Activated B cell treated with CpG ODN at 0.5 μM for 24 hours (primary cell): ENCODE measurements around the gene HIVEP3. TPM values are rescaled to one million over a fixed set of nuclear protein-coding genes. Genes with fewer than 3 reads are reported as not detected.

Experiments
- ATAC-seq: fragments of 200-7000 bp; cut with Tn5 transposase; one replicate; pipeline ENCODE4 v1.10.0; 2021; ENCODE audit warnings: low read depth, mild to moderate bottlenecking, moderate library complexity
- CTCF ChIA-PET: fragments of 350-600 bp; sonication (Branson Sonifier 250); formaldehyde crosslinking; loops from one replicate; lab custom pipeline; 2021; ENCODE audit warnings: antibody characterized with exemption; lab: Charles Lee
- POLR2A ChIA-PET: fragments of 350-600 bp; sonication (Branson Sonifier 250); formaldehyde crosslinking; loops from one replicate; lab custom pipeline; 2021; ENCODE audit warnings: antibody characterized with exemption; lab: Charles Lee
- DNase-seq: peaks from one replicate; pipeline ENCODE4 v3.0.0; 2022
- H3K27ac Mint-ChIP-seq: one replicate; pipeline ENCODE4 v1.8.0; 2020; ENCODE audit warnings: mixed read lengths
- H3K27me3 Mint-ChIP-seq: one replicate; pipeline ENCODE4 v1.8.0; 2021; ENCODE audit warnings: mixed read lengths
- H3K36me3 Mint-ChIP-seq: one replicate; pipeline ENCODE4 v1.8.0; 2021; ENCODE audit warnings: low read depth, mixed read lengths
- H3K4me1 Mint-ChIP-seq: one replicate; pipeline ENCODE4 v1.8.0; 2021; ENCODE audit warnings: mixed read lengths
- H3K4me3 Mint-ChIP-seq: one replicate; pipeline ENCODE4 v1.8.0; 2020; ENCODE audit warnings: mild to moderate bottlenecking, mixed read lengths
- H3K9me3 Mint-ChIP-seq: one replicate; pipeline ENCODE4 v1.8.0; 2020; ENCODE audit warnings: mixed read lengths
- CTCF ChIP-seq: fragments of 200-600 bp; IDR thresholded peaks from one replicate; pipeline ENCODE4 v1.8.0; 2022; ENCODE audit warnings: antibody characterized with exemption, mild to moderate bottlenecking
- intact Hi-C: fragments of 100-400 bp; cut with micrococcal nuclease; formaldehyde crosslinking; loops from one replicate; pipeline ENCODE4 v1.15.1; 2024
- total RNA-seq: library from RNA; stranded (reverse); gene quantifications from 2 replicates; pipeline ENCODE4 v1.2.3, GENCODE V29; 2022

HIVEP3 gene
- total RNA-seq, 1 donor from 2014 or later, result 14.4 TPM

GRCh38 chr1:41587791-41588190 lies 330.9 kb downstream of the HIVEP3 start:
- TF ChIP-seq CTCF, result no peak
- ChIA-PET CTCF (no interaction called here), POLR2A (no interaction called here)
- DNase-seq (no peak), ATAC-seq (no peak)
- H3K9me3 Mint-ChIP-seq, result no peaks in the 10 kb centered on the region
- no peaks in the 10 kb centered on the region for H3K27me3 Mint-ChIP-seq
- peaks cover 34% of the 10 kb centered on the region for H3K36me3 Mint-ChIP-seq
- H3K4me1 Mint-ChIP-seq, result no peaks in the 10 kb centered on the region
- intact Hi-C loops, result no loop called here
- H3K27ac Mint-ChIP-seq, result no peak overlapping the region
- H3K4me3 Mint-ChIP-seq, result no peak overlapping the region

- POLR2A ChIA-PET, result no interaction called here
- no peak overlapping the region for H3K27ac Mint-ChIP-seq
- intact Hi-C loops, result no loop called here
Measured at GRCh38 chr1:41586230-41586629, 332.5 kb downstream of the HIVEP3 start.

GRCh38 chr1:41583658-41584547 lies 334.8 kb downstream of the HIVEP3 start:
- POLR2A ChIA-PET, result no interaction called here
- no peaks in the 10 kb centered on the region for H3K9me3 Mint-ChIP-seq
- H3K27me3 Mint-ChIP-seq, result no peaks in the 10 kb centered on the region
- ATAC-seq (no peak), DNase-seq (no peak)
- intact Hi-C loops, result no loop called here
- H3K27ac Mint-ChIP-seq, result no peak overlapping the region
- TF ChIP-seq CTCF, result no peak
- no peak overlapping the region for H3K4me3 Mint-ChIP-seq
- peaks cover 2% of the 10 kb centered on the region for H3K4me1 Mint-ChIP-seq
- CTCF ChIA-PET, result interaction anchor here (1.3 kb wide), 1 partner anchor 8 kb away, joined by 3 read pairs; no protein-coding TSS in a partner anchor
- H3K36me3 Mint-ChIP-seq, result peaks cover 43% of the 10 kb centered on the region

More at GRCh38 chr1:41586230-41586629, 332.5 kb downstream of the HIVEP3 start:
- DNase-seq (no peak), ATAC-seq (no peak)
- Mint-ChIP-seq H3K27me3 (no peaks in the 10 kb centered on the region), H3K36me3 (peaks cover 34% of the 10 kb centered on the region), H3K4me1 (no peaks in the 10 kb centered on the region), H3K9me3 (no peaks in the 10 kb centered on the region), H3K4me3 (no peak overlapping the region)
- CTCF ChIA-PET, result no interaction called here
- no peak for TF ChIP-seq CTCF

GRCh38 chr1:41582851-41583657 lies 335.7 kb downstream of the HIVEP3 start:
- ChIA-PET CTCF (interaction anchor here (0.6 kb wide), 1 partner anchor 9 kb away, joined by 3 read pairs; no protein-coding TSS in a partner anchor), POLR2A (no interaction called here)
- TF ChIP-seq CTCF, result no peak
- DNase-seq (no peak), ATAC-seq (no peak)
- intact Hi-C loops, result no loop called here
- Mint-ChIP-seq H3K27ac (no peak overlapping the region), H3K36me3 (peaks cover 44% of the 10 kb centered on the region), H3K27me3 (no peaks in the 10 kb centered on the region), H3K4me3 (no peak overlapping the region), H3K9me3 (no peaks in the 10 kb centered on the region), H3K4me1 (peaks cover 4% of the 10 kb centered on the region)

GRCh38 chr1:41582351-41582750 lies 336.4 kb downstream of the HIVEP3 start:
- no peak for DNase-seq
- POLR2A ChIA-PET, result no interaction called here
- H3K27me3 Mint-ChIP-seq, result no peaks in the 10 kb centered on the region
- TF ChIP-seq CTCF, result no peak
- H3K36me3 Mint-ChIP-seq, result peaks cover 44% of the 10 kb centered on the region
- no peak overlapping the region for H3K27ac Mint-ChIP-seq
- H3K4me3 Mint-ChIP-seq, result no peak overlapping the region
- H3K4me1 Mint-ChIP-seq, result peaks cover 5% of the 10 kb centered on the region
- H3K9me3 Mint-ChIP-seq, result no peaks in the 10 kb centered on the region
- ATAC-seq, result no peak
- intact Hi-C loops, result no loop called here
- CTCF ChIA-PET, result interaction anchor here (0.6 to 1.5 kb wide), 2 partner anchors 8 to 591 kb away, joined by 3 read pairs; no protein-coding TSS in a partner anchor
